Progenitor cell of endocrine pancreas (in vitro differentiated cells): ENCODE data around the gene OTULINL. TPM values are rescaled to one million over a fixed set of nuclear protein-coding genes. Genes with fewer than 3 reads are reported as not detected.

Source experiments
- DNase-seq: peaks from one replicate; pipeline ENCODE4 v3.0.0; 2021; ENCODE audit warnings: low spot score; ENCODE audit not compliant: unreplicated experiment
- H3K27ac Mint-ChIP-seq: 2 replicates; pipeline ENCODE4 v1.8.0; 2021; ENCODE audit warnings: mild to moderate bottlenecking, moderate library complexity, mixed read lengths
- H3K27me3 Mint-ChIP-seq: 2 replicates; pipeline ENCODE4 v1.8.0; 2021; ENCODE audit warnings: mixed read lengths
- H3K36me3 Mint-ChIP-seq: 2 replicates; pipeline ENCODE4 v1.8.0; 2022; ENCODE audit warnings: mixed read lengths; ENCODE audit not compliant: insufficient read depth
- H3K4me1 Mint-ChIP-seq: 2 replicates; pipeline ENCODE4 v1.8.0; 2021; ENCODE audit warnings: low read depth, mixed read lengths
- H3K4me3 Mint-ChIP-seq: 2 replicates; pipeline ENCODE4 v1.8.0; 2021; ENCODE audit warnings: low read depth, mild to moderate bottlenecking, moderate library complexity, mixed read lengths
- H3K9me3 Mint-ChIP-seq: 2 replicates; pipeline ENCODE4 v1.8.0; 2021; ENCODE audit warnings: low read depth, mixed read lengths
- CTCF ChIP-seq: fragments of 200-600 bp; sonication (generic); IDR thresholded peaks from one replicate; pipeline ENCODE4 v1.5.0; 2021; ENCODE audit warnings: antibody characterized with exemption, mild to moderate bottlenecking; ENCODE audit not compliant: unreplicated experiment
- total RNA-seq: library from RNA; stranded (reverse); gene quantifications from 2 replicates; pipeline ENCODE4 v1.2.1, GENCODE V29; 2021

The OTULINL gene
- total RNA-seq, 1 donor from 2014 or later = 35.5 TPM

- Mint-ChIP-seq H3K4me1 (peaks cover 22% of the 10 kb centered on the region), H3K27me3 (peaks cover 9% of the 10 kb centered on the region), H3K4me3 (peak overlapping the region; percentile 78), H3K9me3 (peaks cover 3% of the 10 kb centered on the region), H3K27ac (peak overlapping the region; percentile 80), H3K36me3 (peaks cover 7% of the 10 kb centered on the region)
- DNase-seq = no peak
- no peak for TF ChIP-seq CTCF
These were observed 1.1 kb upstream of the OTULINL start for GRCh38 chr5:14580398-14581034.

- H3K4me3 Mint-ChIP-seq = peak overlapping the region; percentile 79
- peaks cover 22% of the 10 kb centered on the region for H3K4me1 Mint-ChIP-seq
- peaks cover 7% of the 10 kb centered on the region for H3K9me3 Mint-ChIP-seq
- peak overlapping the region; percentile 90 for H3K27ac Mint-ChIP-seq
- H3K27me3 Mint-ChIP-seq = peaks cover 9% of the 10 kb centered on the region
- peaks cover 11% of the 10 kb centered on the region for H3K36me3 Mint-ChIP-seq
- peak; percentile 49 for TF ChIP-seq CTCF
- peak; percentile 64 for DNase-seq
These were observed 552 bp downstream of the OTULINL start for GRCh38 chr5:14581891-14582796.

- Mint-ChIP-seq H3K4me3 (peak overlapping the region; percentile 79), H3K9me3 (peaks cover 7% of the 10 kb centered on the region), H3K36me3 (peaks cover 11% of the 10 kb centered on the region), H3K27me3 (peaks cover 9% of the 10 kb centered on the region), H3K27ac (peak overlapping the region; percentile 90), H3K4me1 (peaks cover 22% of the 10 kb centered on the region)
- DNase-seq = no peak
- TF ChIP-seq CTCF = no peak
These were observed 1.2 kb downstream of the OTULINL start for GRCh38 chr5:14582797-14583137.

- Mint-ChIP-seq H3K4me3 (no peak overlapping the region), H3K27ac (peak overlapping the region; percentile 49), H3K4me1 (peaks cover 30% of the 10 kb centered on the region), H3K9me3 (peaks cover 7% of the 10 kb centered on the region), H3K27me3 (no peaks in the 10 kb centered on the region), H3K36me3 (peaks cover 11% of the 10 kb centered on the region)
- TF ChIP-seq CTCF = no peak
- no peak for DNase-seq
These were observed 3.3 kb downstream of the OTULINL start for GRCh38 chr5:14584848-14585247.

GRCh38 chr5:14587150-14587549 lies 5.6 kb downstream of the OTULINL start:
- peaks cover 13% of the 10 kb centered on the region for H3K36me3 Mint-ChIP-seq
- no peak for DNase-seq
- peaks cover 7% of the 10 kb centered on the region for H3K9me3 Mint-ChIP-seq
- H3K27me3 Mint-ChIP-seq = no peaks in the 10 kb centered on the region
- H3K27ac Mint-ChIP-seq = no peak overlapping the region
- TF ChIP-seq CTCF = no peak
- peaks cover 29% of the 10 kb centered on the region for H3K4me1 Mint-ChIP-seq
- H3K4me3 Mint-ChIP-seq = no peak overlapping the region
